DND-41 (cell line): ENCODE results near the gene NBEAL2.

Source experiments
- CTCF ChIP-seq: IDR thresholded peaks from 2 replicates; pipeline ENCODE4 v1.5.1; 2012; ENCODE audit warnings: borderline replicate concordance, low read length, moderate library complexity, mild to moderate bottlenecking; ENCODE audit not compliant: poor library complexity, severe bottlenecking; ENCODE audit errors: extremely low read depth
- EZH2 ChIP-seq: IDR thresholded peaks from 3 replicates; pipeline ENCODE4 v1.6.1; 2012; ENCODE audit warnings: borderline replicate concordance, low read depth, mild to moderate bottlenecking, moderate library complexity, low read length, inconsistent platforms; ENCODE audit not compliant: severe bottlenecking

GRCh38 chr3:46979958-46980497 is 562 bp downstream of the NBEAL2 start:
- TF ChIP-seq CTCF (no peak), EZH2 (no peak)
